ENCODE results near the gene GPR33. TPM values are rescaled to one million over a fixed set of nuclear protein-coding genes. Genes with fewer than 3 reads are reported as not detected.
A peak's percentile ranks its signal among the peaks of the same experiment; 100 is the strongest.

GPR33 gene
- total RNA-seq, 1 experiment from 2014 or later: not detected

DNA sequence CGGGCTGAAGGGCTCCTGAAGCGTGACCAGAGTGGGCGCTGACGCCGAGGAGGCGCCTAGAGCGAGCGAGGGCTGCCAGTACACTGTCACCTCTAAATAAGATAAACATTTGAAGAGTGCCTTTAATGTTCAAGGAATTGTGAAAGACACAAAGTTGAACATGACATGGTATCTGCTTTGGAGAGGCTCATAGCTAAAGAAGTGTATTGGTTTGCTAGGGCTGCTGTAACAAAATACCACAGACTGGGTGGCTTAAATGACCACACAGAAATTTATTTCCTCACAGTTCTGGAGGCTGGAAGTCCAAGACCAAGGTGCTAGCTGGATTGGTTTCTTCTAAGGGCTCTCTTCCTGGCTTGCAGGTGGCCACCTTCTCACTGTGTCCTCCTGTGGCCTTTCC is 39.7 kb upstream of the GPR33 start:
- Mint-ChIP-seq H3K36me3 (ENCODE audit: insufficient read depth, unreplicated experiment) (no peaks in the 10 kb centered on the region), H3K4me3 (ENCODE audit: unreplicated experiment) (no peak overlapping the region), H3K27ac (ENCODE audit: low read depth, unreplicated experiment) (no peak overlapping the region), H3K27me3 (ENCODE audit: insufficient read depth, unreplicated experiment) (no peaks in the 10 kb centered on the region), H3K9me3 (ENCODE audit: unreplicated experiment) (no peaks in the 10 kb centered on the region), H3K4me1 (ENCODE audit: insufficient read depth, unreplicated experiment) (no peaks in the 10 kb centered on the region)
- no peak for DNase-seq (ENCODE audit: unreplicated experiment)
- ChIA-PET CTCF (interaction anchor here (0.6 kb wide), 1 partner anchor 106 kb away, joined by 4 read pairs; no protein-coding TSS in a partner anchor), POLR2A (interaction anchor here (0.6 kb wide), 1 partner anchor 42 kb away, joined by 3 read pairs; no protein-coding TSS in a partner anchor)
- no TSS peak for BruUV-seq (replicated peaks)
- intact Hi-C loops (cut with micrococcal nuclease): no loop called here
- TF ChIP-seq, protein P1, sequence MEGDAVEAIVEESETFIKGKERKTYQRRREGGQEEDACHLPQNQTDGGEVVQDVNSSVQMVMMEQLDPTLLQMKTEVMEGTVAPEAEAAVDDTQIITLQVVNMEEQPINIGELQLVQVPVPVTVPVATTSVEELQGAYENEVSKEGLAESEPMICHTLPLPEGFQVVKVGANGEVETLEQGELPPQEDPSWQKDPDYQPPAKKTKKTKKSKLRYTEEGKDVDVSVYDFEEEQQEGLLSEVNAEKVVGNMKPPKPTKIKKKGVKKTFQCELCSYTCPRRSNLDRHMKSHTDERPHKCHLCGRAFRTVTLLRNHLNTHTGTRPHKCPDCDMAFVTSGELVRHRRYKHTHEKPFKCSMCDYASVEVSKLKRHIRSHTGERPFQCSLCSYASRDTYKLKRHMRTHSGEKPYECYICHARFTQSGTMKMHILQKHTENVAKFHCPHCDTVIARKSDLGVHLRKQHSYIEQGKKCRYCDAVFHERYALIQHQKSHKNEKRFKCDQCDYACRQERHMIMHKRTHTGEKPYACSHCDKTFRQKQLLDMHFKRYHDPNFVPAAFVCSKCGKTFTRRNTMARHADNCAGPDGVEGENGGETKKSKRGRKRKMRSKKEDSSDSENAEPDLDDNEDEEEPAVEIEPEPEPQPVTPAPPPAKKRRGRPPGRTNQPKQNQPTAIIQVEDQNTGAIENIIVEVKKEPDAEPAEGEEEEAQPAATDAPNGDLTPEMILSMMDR (IDR thresholded peaks at IDR 0.05; ENCODE audit: unreplicated experiment): no peak

DNA sequence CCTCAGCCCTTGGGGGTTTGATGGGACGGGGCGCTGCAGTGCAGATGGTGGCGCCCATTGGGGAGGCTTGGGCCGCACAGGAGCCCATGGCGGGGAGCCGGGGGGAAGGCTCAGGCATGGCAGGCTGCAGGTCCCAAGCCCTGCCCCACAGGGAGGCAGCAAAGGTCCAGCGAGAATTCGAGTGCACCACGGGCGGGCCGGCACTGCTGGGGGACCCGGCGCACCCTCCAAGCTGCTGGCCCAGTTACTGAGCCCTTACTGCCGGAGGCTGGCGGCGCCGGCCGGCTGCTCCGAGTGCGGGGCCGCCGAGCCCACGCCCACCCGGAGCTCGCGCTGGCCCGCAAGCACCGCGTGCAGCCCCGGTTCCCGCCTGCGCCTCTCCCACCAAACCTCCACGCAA is 39.2 kb upstream of the GPR33 start:
- DNase-seq (ENCODE audit: unreplicated experiment): no peak
- Mint-ChIP-seq H3K4me1 (ENCODE audit: insufficient read depth, unreplicated experiment) (no peaks in the 10 kb centered on the region), H3K27me3 (ENCODE audit: insufficient read depth, unreplicated experiment) (no peaks in the 10 kb centered on the region), H3K9me3 (ENCODE audit: unreplicated experiment) (no peaks in the 10 kb centered on the region), H3K27ac (ENCODE audit: low read depth, unreplicated experiment) (no peak overlapping the region), H3K36me3 (ENCODE audit: insufficient read depth, unreplicated experiment) (no peaks in the 10 kb centered on the region), H3K4me3 (ENCODE audit: unreplicated experiment) (no peak overlapping the region)
- ChIA-PET CTCF (interaction anchor here (0.6 to 1.6 kb wide), 3 partner anchors 16 to 407 kb away, joined by 3 to 4 read pairs (median 3); no protein-coding TSS in a partner anchor), POLR2A (no interaction called here)
- no TSS peak for BruUV-seq (replicated peaks)
- intact Hi-C loops (cut with micrococcal nuclease): no loop called here
- TF ChIP-seq, protein P1 (IDR thresholded peaks at IDR 0.05; ENCODE audit: unreplicated experiment): no peak

DNA sequence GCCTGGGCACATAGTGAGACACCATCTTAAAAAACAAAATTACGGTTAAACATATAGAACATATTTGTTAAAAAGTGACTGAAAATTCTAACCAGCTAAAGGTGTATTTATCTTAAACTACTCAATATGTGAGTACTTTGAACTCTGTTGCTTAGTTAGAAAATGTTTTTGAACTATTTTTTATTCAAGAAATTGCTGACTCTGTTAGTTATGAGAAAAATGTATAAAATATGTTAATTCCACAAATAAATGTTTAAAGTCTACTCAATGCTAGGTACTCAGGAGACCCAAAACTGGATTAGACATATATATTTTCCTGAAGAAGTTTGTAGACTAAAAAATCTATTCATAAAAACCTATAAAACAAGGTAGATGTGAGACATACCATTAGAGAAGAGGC is 23.0 kb upstream of the GPR33 start:
- Mint-ChIP-seq H3K36me3 (ENCODE audit: insufficient read depth, unreplicated experiment) (no peaks in the 10 kb centered on the region), H3K27me3 (ENCODE audit: insufficient read depth, unreplicated experiment) (no peaks in the 10 kb centered on the region), H3K4me3 (ENCODE audit: unreplicated experiment) (no peak overlapping the region), H3K27ac (ENCODE audit: low read depth, unreplicated experiment) (no peak overlapping the region), H3K4me1 (ENCODE audit: insufficient read depth, unreplicated experiment) (peaks cover 1% of the 10 kb centered on the region), H3K9me3 (ENCODE audit: unreplicated experiment) (no peaks in the 10 kb centered on the region)
- no peak for DNase-seq (ENCODE audit: unreplicated experiment)
- BruUV-seq (replicated peaks): no TSS peak
- POLR2A ChIA-PET: interaction anchor here (1.0 to 1.9 kb wide), 3 partner anchors 50 to 424 kb away, joined by 3 to 4 read pairs (median 3); partner anchors contain the start of gene NUBPL
- CTCF ChIA-PET: interaction anchor here (0.6 to 4.8 kb wide), 10 partner anchors 12 to 1411 kb away, joined by 3 to 55 read pairs (median 4); no protein-coding TSS in a partner anchor
- TF ChIP-seq, protein P1 (IDR thresholded peaks at IDR 0.05; ENCODE audit: unreplicated experiment): no peak
- intact Hi-C loops (cut with micrococcal nuclease): loop anchor here (1.0 to 5.0 kb wide), 7 partner anchors 276 to 1051 kb away; partner anchors contain the start of gene ARHGAP5

DNA sequence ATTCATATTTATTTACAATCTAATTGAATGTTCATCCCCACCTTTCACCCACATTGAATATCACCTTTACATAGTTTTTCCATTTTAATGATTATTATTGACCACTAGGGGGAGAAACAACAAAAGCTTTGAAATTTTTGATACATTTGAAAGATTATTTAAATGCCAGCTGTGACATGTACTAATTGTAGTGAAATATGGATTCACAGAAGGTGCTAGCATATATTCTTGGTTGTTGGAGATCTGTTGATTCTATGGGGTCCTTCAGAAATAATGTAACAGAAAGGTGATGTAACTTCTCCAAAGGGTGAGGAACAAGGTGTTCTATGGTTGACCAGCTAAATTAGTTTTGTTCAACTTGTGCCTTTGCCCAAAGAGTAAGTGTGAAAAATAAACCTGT is 22.4 kb upstream of the GPR33 start:
- H3K4me1 Mint-ChIP-seq (ENCODE audit: insufficient read depth, unreplicated experiment): peaks cover 8% of the 10 kb centered on the region
- POLR2A ChIA-PET: interaction anchor here (0.6 to 1.9 kb wide), 5 partner anchors 51 to 1050 kb away, joined by 3 to 4 read pairs (median 3); partner anchors contain the start of gene NUBPL
- intact Hi-C loops (cut with micrococcal nuclease): loop anchor here (1.0 to 5.0 kb wide), 7 partner anchors 277 to 1052 kb away; partner anchors contain the start of gene ARHGAP5
- H3K27ac Mint-ChIP-seq (ENCODE audit: low read depth, unreplicated experiment): no peak overlapping the region
- no peak overlapping the region for H3K4me3 Mint-ChIP-seq (ENCODE audit: unreplicated experiment)
- no peaks in the 10 kb centered on the region for H3K27me3 Mint-ChIP-seq (ENCODE audit: insufficient read depth, unreplicated experiment)
- TF ChIP-seq, protein P1 (IDR thresholded peaks at IDR 0.05; ENCODE audit: unreplicated experiment): peak; percentile 44
- H3K9me3 Mint-ChIP-seq (ENCODE audit: unreplicated experiment): no peaks in the 10 kb centered on the region
- peak; percentile 43 for DNase-seq (ENCODE audit: unreplicated experiment)
- BruUV-seq (replicated peaks): no TSS peak
- no peaks in the 10 kb centered on the region for H3K36me3 Mint-ChIP-seq (ENCODE audit: insufficient read depth, unreplicated experiment)
- CTCF ChIA-PET: interaction anchor here (0.6 to 4.8 kb wide), 13 partner anchors 11 to 1411 kb away, joined by 3 to 55 read pairs (median 3); no protein-coding TSS in a partner anchor

Data from MCF 10A (cell line).